WTC11 (cell line): ENCODE results near the gene EPB41.

Source experiments
- AR ChIP-seq: fragments of 250-450 bp; sonication (Bioruptor Pico); IDR thresholded peaks from 2 replicates; pipeline ENCODE4 v1.9.0; 2021; ENCODE audit warnings: mild to moderate bottlenecking
- CREM ChIP-seq: sonication (generic); formaldehyde crosslinking; IDR thresholded peaks from 2 replicates; pipeline ENCODE4 v1.8.1; 2022; ENCODE audit warnings: mild to moderate bottlenecking, missing genetic modification reagents, moderate library complexity
- ELF4 ChIP-seq: sonication (generic); formaldehyde crosslinking; IDR thresholded peaks from 2 replicates; pipeline ENCODE4 v1.8.1; 2022; ENCODE audit warnings: low read depth, mild to moderate bottlenecking, moderate library complexity, missing genetic modification reagents
- ESRRA ChIP-seq: sonication (generic); formaldehyde crosslinking; IDR thresholded peaks from 2 replicates; pipeline ENCODE4 v1.8.1; 2022; ENCODE audit warnings: mild to moderate bottlenecking, missing genetic modification reagents, borderline replicate concordance
- HMGXB4 ChIP-seq: sonication (generic); formaldehyde crosslinking; IDR thresholded peaks from 2 replicates; pipeline ENCODE4 v1.8.1; 2023; ENCODE audit warnings: mild to moderate bottlenecking, moderate library complexity, missing genetic modification reagents
- IRF2 ChIP-seq: sonication (generic); formaldehyde crosslinking; IDR thresholded peaks from 2 replicates; pipeline ENCODE4 v1.8.0; 2022; ENCODE audit warnings: low read depth, missing genetic modification reagents, borderline replicate concordance
- MAX ChIP-seq: sonication (generic); formaldehyde crosslinking; IDR thresholded peaks from 2 replicates; pipeline ENCODE4 v1.8.0; 2022; ENCODE audit warnings: mild to moderate bottlenecking, missing genetic modification reagents
- NR3C1 ChIP-seq: sonication (generic); formaldehyde crosslinking; conservative IDR thresholded peaks from 2 replicates; pipeline ENCODE4 v1.8.1; 2023; ENCODE audit warnings: low read depth, mild to moderate bottlenecking, missing genetic modification reagents
- SOX15 ChIP-seq: fragments of 250-450 bp; sonication (Bioruptor Pico); IDR thresholded peaks from 2 replicates; pipeline ENCODE4 v1.9.0; 2021; ENCODE audit warnings: mild to moderate bottlenecking
- TCF7 ChIP-seq: sonication (generic); formaldehyde crosslinking; IDR thresholded peaks from 2 replicates; pipeline ENCODE4 v1.8.0; 2022; ENCODE audit warnings: mild to moderate bottlenecking, low read depth, missing genetic modification reagents, moderate library complexity
- TF ChIP-seq, protein P1 (sequence below): fragments of 200-600 bp; IDR thresholded peaks from 2 replicates; pipeline ENCODE4 v1.8.0; 2022; ENCODE audit warnings: antibody characterized with exemption
- TF ChIP-seq, protein P2 (sequence below): sonication (generic); formaldehyde crosslinking; IDR thresholded peaks from 2 replicates; pipeline ENCODE4 v1.8.1; 2022; ENCODE audit warnings: low read depth, missing genetic modification reagents, borderline replicate concordance

DNA sequence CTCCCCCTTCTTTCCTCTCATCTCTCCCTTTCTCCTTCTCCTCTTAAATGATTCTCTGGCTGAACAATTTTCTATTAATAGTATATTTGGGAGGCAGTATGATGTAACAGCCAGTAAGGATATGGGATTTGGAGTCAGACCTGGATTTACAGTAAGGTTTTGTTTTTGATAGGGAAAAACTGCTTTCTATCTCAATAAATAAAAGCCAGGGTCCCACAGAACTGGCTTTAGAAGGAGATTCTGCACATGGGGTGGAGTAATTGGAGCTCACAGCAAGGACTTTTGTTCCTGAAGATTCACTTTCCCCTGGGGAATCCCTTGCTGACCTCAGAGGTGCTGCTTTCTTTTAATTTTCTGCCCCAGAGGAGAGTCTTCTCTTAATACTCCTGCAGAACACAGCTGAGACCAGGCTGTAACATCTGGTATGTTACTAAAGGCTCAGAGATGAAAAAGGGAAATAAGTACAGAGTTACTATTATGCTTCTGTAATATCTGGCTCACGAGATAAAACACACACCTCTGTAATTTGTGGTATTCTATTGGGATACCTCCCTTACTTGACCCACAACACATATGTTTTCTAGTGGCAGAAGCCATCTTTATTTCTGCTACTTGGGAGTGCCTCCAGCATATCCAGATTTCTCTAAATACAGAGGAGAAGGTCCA lies 13.4 kb downstream of the EPB41 start:
- no peak for TF ChIP-seq HMGXB4 (CRISPR knock-in tag)
- TF ChIP-seq, protein P1, sequence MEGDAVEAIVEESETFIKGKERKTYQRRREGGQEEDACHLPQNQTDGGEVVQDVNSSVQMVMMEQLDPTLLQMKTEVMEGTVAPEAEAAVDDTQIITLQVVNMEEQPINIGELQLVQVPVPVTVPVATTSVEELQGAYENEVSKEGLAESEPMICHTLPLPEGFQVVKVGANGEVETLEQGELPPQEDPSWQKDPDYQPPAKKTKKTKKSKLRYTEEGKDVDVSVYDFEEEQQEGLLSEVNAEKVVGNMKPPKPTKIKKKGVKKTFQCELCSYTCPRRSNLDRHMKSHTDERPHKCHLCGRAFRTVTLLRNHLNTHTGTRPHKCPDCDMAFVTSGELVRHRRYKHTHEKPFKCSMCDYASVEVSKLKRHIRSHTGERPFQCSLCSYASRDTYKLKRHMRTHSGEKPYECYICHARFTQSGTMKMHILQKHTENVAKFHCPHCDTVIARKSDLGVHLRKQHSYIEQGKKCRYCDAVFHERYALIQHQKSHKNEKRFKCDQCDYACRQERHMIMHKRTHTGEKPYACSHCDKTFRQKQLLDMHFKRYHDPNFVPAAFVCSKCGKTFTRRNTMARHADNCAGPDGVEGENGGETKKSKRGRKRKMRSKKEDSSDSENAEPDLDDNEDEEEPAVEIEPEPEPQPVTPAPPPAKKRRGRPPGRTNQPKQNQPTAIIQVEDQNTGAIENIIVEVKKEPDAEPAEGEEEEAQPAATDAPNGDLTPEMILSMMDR, result no peak
- TF ChIP-seq CREM (CRISPR knock-in tag), result no peak
- TF ChIP-seq MAX, result no peak
- no peak for TF ChIP-seq NR3C1 (CRISPR knock-in tag)
- no peak for TF ChIP-seq TCF7 (CRISPR knock-in tag)
- TF ChIP-seq AR (CRISPR knock-in tag), result no peak
- TF ChIP-seq IRF2, result no peak
- TF ChIP-seq, protein P2, sequence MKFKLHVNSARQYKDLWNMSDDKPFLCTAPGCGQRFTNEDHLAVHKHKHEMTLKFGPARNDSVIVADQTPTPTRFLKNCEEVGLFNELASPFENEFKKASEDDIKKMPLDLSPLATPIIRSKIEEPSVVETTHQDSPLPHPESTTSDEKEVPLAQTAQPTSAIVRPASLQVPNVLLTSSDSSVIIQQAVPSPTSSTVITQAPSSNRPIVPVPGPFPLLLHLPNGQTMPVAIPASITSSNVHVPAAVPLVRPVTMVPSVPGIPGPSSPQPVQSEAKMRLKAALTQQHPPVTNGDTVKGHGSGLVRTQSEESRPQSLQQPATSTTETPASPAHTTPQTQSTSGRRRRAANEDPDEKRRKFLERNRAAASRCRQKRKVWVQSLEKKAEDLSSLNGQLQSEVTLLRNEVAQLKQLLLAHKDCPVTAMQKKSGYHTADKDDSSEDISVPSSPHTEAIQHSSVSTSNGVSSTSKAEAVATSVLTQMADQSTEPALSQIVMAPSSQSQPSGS, result no peak
- TF ChIP-seq SOX15 (CRISPR knock-in tag), result no peak
- TF ChIP-seq ESRRA (CRISPR knock-in tag), result no peak
- TF ChIP-seq ELF4 (CRISPR knock-in tag), result no peak
